CD14-positive monocyte (primary cell): Measurements from ENCODE around the gene APOL1. TPM values are rescaled to one million over a fixed set of nuclear protein-coding genes. Genes with fewer than 3 reads are reported as not detected.

Experiments
- DNase-seq, 3 donors: peaks; one replicate each; pipeline ENCODE4 v3.0.0-alpha.2; 2011 to 2022
- H2AFZ ChIP-seq: 2 replicates; pipeline ENCODE4 v1.6.0; 2012; ENCODE audit warnings: mild to moderate bottlenecking, low read depth, low read length, inconsistent platforms; ENCODE audit not compliant: insufficient read depth, poor library complexity, severe bottlenecking
- H3K27ac ChIP-seq, 2 donors: 1 replicate in 1 of 2; 2 replicates in 1 of 2; pipeline ENCODE4 v1.5.1; 2012 to 2013; ENCODE audit warnings: low read length in 2 of 2, control low read depth in 1 of 2, inconsistent platforms in 1 of 2, low read depth in 1 of 2, mild to moderate bottlenecking in 1 of 2
- H3K27me3 ChIP-seq, 2 donors: one replicate each; pipeline versions ENCODE4 v1.6.0 to v1.6.1; 2011 to 2013; ENCODE audit warnings: low read length in 2 of 2; ENCODE audit not compliant: control insufficient read depth in 2 of 2, insufficient read depth in 2 of 2
- H3K36me3 ChIP-seq, 2 donors: replicated peaks in 1 of 2; 1 replicate in 1 of 2; 2 replicates in 1 of 2; pipeline versions ENCODE4 v1.5.1 to v1.6.1; 2012 to 2013; ENCODE audit warnings: low read length in 2 of 2, control low read depth in 1 of 2, inconsistent platforms in 1 of 2, mild to moderate bottlenecking in 1 of 2; ENCODE audit not compliant: insufficient read depth in 2 of 2, control insufficient read depth in 1 of 2
- H3K4me1 ChIP-seq, 2 donors: 1 replicate in 1 of 2; 2 replicates in 1 of 2; pipeline versions ENCODE4 v1.5.1 to v1.6.1; 2012 to 2013; ENCODE audit warnings: low read length in 2 of 2, control low read depth in 1 of 2, inconsistent platforms in 1 of 2, mild to moderate bottlenecking in 1 of 2, moderate library complexity in 1 of 2; ENCODE audit not compliant: insufficient read depth in 2 of 2, control insufficient read depth in 1 of 2
- H3K4me2 ChIP-seq: replicated peaks from 2 replicates; pipeline ENCODE3; 2012; ENCODE audit warnings: low read length, moderate library complexity, mild to moderate bottlenecking; ENCODE audit not compliant: poor library complexity, severe bottlenecking; ENCODE audit errors: extremely low read depth
- H3K4me3 ChIP-seq, 3 experiments: fragments of 200-600 bp in 1 of 3; sonication (generic) in 1 of 3; replicated peaks in 1 of 3; 1 replicate in 2 of 3; 2 replicates in 1 of 3; pipeline ENCODE4 v1.5.1; 2011 to 2013; ENCODE audit warnings: low read length in 3 of 3, mild to moderate bottlenecking in 3 of 3, control low read depth in 2 of 3, low read depth in 2 of 3, inconsistent platforms in 1 of 3, moderate library complexity in 1 of 3
- H3K79me2 ChIP-seq: 2 replicates; pipeline ENCODE4 v1.6.0; 2012; ENCODE audit warnings: mild to moderate bottlenecking, control low read depth, inconsistent platforms, low read length, moderate library complexity; ENCODE audit not compliant: insufficient read depth
- H3K9ac ChIP-seq: 2 replicates; pipeline ENCODE4 v1.6.0; 2017; ENCODE audit warnings: low read length, mild to moderate bottlenecking; ENCODE audit not compliant: insufficient read depth, poor library complexity, severe bottlenecking
- H3K9me3 ChIP-seq, 2 donors: replicated peaks in 1 of 2; 1 replicate in 1 of 2; 2 replicates in 1 of 2; pipeline versions ENCODE4 v1.5.1 to v1.6.1; 2012 to 2013; ENCODE audit warnings: low read length in 2 of 2, control low read depth in 1 of 2; ENCODE audit not compliant: control insufficient read depth in 1 of 2, insufficient read depth in 1 of 2
- H4K20me1 ChIP-seq: 2 replicates; pipeline ENCODE4 v1.6.0; 2012; ENCODE audit warnings: mild to moderate bottlenecking, low read length, control low read depth, moderate library complexity; ENCODE audit not compliant: insufficient read depth
- H3K27ac Mint-ChIP-seq, 7 donors: one replicate each; pipeline ENCODE4 v1.8.0; 2020; ENCODE audit warnings: mild to moderate bottlenecking in 7 of 7, mixed read lengths in 7 of 7, moderate library complexity in 6 of 7, inconsistent platforms in 2 of 7
- H3K27me3 Mint-ChIP-seq, 3 donors: one replicate each; pipeline ENCODE4 v1.8.0; 2021 to 2022; ENCODE audit warnings: low read depth in 3 of 3, mild to moderate bottlenecking in 3 of 3, mixed read lengths in 3 of 3, moderate library complexity in 3 of 3, inconsistent platforms in 1 of 3
- H3K36me3 Mint-ChIP-seq, 2 donors: one replicate each; pipeline ENCODE4 v1.8.0; 2020; ENCODE audit warnings: mixed read lengths in 2 of 2, inconsistent platforms in 1 of 2, mild to moderate bottlenecking in 1 of 2
- H3K4me1 Mint-ChIP-seq: one replicate; pipeline ENCODE4 v1.8.0; 2020; ENCODE audit warnings: mild to moderate bottlenecking, mixed read lengths
- H3K4me3 Mint-ChIP-seq, 2 donors: one replicate each; pipeline ENCODE4 v1.8.0; 2020; ENCODE audit warnings: mild to moderate bottlenecking in 2 of 2, mixed read lengths in 2 of 2, moderate library complexity in 1 of 2
- H3K9me3 Mint-ChIP-seq, 7 donors: one replicate each; pipeline ENCODE4 v1.8.0; 2020 to 2022; ENCODE audit warnings: mixed read lengths in 7 of 7, mild to moderate bottlenecking in 6 of 7, moderate library complexity in 6 of 7, inconsistent platforms in 2 of 7
- WGBS: methylation state at CpG from one replicate; pipeline ENCODE4 v1.1.5; 2013; ENCODE audit warnings: missing lambda C conversion rate; ENCODE audit not compliant: insufficient coverage; 5-methylcytosine and 5-hydroxymethylcytosine counted together
- intact Hi-C, 2 donors: fragments of 100-400 bp; cut with micrococcal nuclease; formaldehyde crosslinking; loops; one replicate each; pipeline versions ENCODE4 v1.15.0 to v1.15.1; 2023
- polyA plus RNA-seq, 3 donors: library from polyadenylated mRNA; depleted of rRNA in 1 of 3; unstranded in 2 of 3; stranded (reverse) in 1 of 3; fragments of 300-500 nt in 2 of 3; fragments of >200 nt in 1 of 3; fragmentation: Illumina TruSeq in 2 of 3; gene quantifications; 1 replicate in 2 of 3; 2 replicates in 1 of 3; pipeline ENCODE4 v1.2.3, GENCODE V29; 2012 to 2021
- TF ChIP-seq, protein P1 (sequence below): fragments of 200-600 bp; IDR thresholded peaks from one replicate; pipeline ENCODE4 v1.8.0; 2022; ENCODE audit warnings: antibody characterized with exemption, mild to moderate bottlenecking

Gene APOL1
- polyA plus RNA-seq, 3 donors, result 3.4 to 7.5 (median 6.1) TPM

DNA sequence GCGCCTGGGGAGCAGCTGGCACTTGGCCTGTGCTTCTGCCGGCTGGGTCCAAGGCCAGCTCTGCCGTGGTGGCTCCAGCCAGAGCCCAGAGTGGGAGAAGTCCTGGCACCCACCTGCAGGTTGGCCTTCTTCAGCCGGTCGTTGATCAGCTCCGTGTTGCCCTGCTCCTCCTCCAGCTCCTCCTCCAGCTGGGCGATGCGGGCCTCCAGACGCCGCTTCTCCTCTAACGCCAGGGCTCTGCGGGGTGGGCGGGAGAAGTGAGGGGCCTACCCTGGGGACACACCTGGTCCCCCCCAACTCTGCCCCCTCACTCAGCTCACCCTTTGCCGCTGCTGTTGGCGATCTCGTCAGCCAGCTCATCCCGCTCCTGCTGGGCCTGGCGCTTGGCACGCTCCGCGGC lies 32.6 kb downstream of the APOL1 start:
- peaks cover 0 to 9% of the 10 kb centered on the region in 2 donors for H3K4me1 ChIP-seq
- H3K27ac ChIP-seq, result no peak overlapping the region
- no peak for DNase-seq
- intact Hi-C loops, result no loop called here
- Mint-ChIP-seq H3K9me3 (peaks cover 0 to 2% (median 0%) of the 10 kb centered on the region in 7 donors), H3K4me3 (no peak overlapping the region), H3K27me3 (no peaks in the 10 kb centered on the region), H3K4me1 (peaks cover 3% of the 10 kb centered on the region), H3K27ac (peak overlapping the region in 1 of 7 donors; percentile 15), H3K36me3 (peaks cover 86 to 98% of the 10 kb centered on the region in 2 donors)
- H3K27me3 ChIP-seq, result no peaks in the 10 kb centered on the region
- peaks cover 90 to 95% of the 10 kb centered on the region in 2 donors for H3K36me3 ChIP-seq
- peaks cover 19% of the 10 kb centered on the region for H3K79me2 ChIP-seq
- TF ChIP-seq, protein P1, sequence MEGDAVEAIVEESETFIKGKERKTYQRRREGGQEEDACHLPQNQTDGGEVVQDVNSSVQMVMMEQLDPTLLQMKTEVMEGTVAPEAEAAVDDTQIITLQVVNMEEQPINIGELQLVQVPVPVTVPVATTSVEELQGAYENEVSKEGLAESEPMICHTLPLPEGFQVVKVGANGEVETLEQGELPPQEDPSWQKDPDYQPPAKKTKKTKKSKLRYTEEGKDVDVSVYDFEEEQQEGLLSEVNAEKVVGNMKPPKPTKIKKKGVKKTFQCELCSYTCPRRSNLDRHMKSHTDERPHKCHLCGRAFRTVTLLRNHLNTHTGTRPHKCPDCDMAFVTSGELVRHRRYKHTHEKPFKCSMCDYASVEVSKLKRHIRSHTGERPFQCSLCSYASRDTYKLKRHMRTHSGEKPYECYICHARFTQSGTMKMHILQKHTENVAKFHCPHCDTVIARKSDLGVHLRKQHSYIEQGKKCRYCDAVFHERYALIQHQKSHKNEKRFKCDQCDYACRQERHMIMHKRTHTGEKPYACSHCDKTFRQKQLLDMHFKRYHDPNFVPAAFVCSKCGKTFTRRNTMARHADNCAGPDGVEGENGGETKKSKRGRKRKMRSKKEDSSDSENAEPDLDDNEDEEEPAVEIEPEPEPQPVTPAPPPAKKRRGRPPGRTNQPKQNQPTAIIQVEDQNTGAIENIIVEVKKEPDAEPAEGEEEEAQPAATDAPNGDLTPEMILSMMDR, result no peak
- WGBS, result 97% methylated on average over 18 of the region's 21 CpGs
- H3K9me3 ChIP-seq, result no peaks in the 10 kb centered on the region
- no peak overlapping the region for H3K9ac ChIP-seq
- peaks cover 96% of the 10 kb centered on the region for H4K20me1 ChIP-seq
- no peak overlapping the region for H2AFZ ChIP-seq
- H3K4me2 ChIP-seq, result no peak overlapping the region
- H3K4me3 ChIP-seq, result no peak overlapping the region

DNA sequence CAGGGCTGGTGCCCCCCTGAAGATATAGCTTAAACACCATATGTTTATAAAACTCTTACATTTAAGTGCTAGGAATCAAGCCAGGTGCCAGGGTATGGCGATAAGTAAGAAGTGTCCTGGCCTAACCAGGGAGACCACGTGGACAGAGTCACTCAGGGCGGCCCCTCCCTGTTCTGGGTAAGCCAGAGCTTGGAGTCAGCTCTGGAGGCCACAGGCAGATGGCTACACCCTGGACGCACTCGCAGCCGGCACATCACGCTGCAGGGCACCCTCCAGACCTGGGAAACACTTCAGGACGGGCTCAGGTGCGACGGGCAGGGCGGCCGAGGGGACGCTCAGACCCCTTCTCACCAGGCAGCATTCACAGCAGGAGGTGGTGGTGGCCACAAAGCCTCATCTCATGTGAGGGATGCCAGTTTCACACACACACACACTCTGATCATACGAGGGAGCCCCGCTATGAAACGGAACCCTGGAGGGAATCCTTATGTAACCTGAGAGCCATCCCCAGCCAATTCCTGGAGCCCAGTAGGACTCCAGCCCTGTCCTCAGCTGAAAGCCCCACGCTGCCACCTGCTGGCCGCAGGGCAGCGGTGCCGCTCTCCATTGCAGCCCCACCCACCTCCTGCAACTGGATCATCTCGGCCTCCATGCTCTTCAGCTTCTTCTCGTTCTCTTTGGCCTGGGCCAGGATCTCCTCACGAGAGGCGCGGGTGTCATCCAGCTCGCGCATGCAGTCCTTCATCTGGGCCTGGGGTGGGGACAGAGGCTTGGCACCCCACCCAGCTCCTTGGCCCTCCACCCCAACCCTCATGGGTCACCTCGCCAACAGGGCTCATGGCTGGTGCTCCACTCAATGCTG lies 33.4 kb downstream of the APOL1 start:
- H3K4me2 ChIP-seq, result no peak overlapping the region
- peaks cover 0 to 4% of the 10 kb centered on the region in 2 donors for H3K4me1 ChIP-seq
- H3K9me3 ChIP-seq, result no peaks in the 10 kb centered on the region
- H3K4me3 Mint-ChIP-seq, result no peak overlapping the region
- H2AFZ ChIP-seq, result no peak overlapping the region
- H3K4me3 ChIP-seq, result no peak overlapping the region
- H3K9ac ChIP-seq, result no peak overlapping the region
- H3K27ac ChIP-seq, result no peak overlapping the region
- intact Hi-C loops, result no loop called here
- peaks cover 0 to 2% (median 0%) of the 10 kb centered on the region in 7 donors for H3K9me3 Mint-ChIP-seq
- H3K79me2 ChIP-seq, result peaks cover 19% of the 10 kb centered on the region
- DNase-seq, result peak; percentile 49 to 54 (median 50)
- peaks cover 85 to 97% of the 10 kb centered on the region in 2 donors for H3K36me3 Mint-ChIP-seq
- TF ChIP-seq, protein P1, result peak; percentile 94
- WGBS, result 78% methylated on average over 22 of the region's 28 CpGs
- peak overlapping the region in 5 of 7 donors; percentile 42 to 88 (median 80) for H3K27ac Mint-ChIP-seq
- no peaks in the 10 kb centered on the region for H3K4me1 Mint-ChIP-seq
- no peaks in the 10 kb centered on the region for H3K27me3 ChIP-seq
- H3K27me3 Mint-ChIP-seq, result no peaks in the 10 kb centered on the region
- peaks cover 88% of the 10 kb centered on the region for H4K20me1 ChIP-seq
- peaks cover 85 to 88% of the 10 kb centered on the region in 2 donors for H3K36me3 ChIP-seq
